H1 (cell line): ENCODE measurements around the gene TMEM255A. TPM values are rescaled to one million over a fixed set of nuclear protein-coding genes. Genes with fewer than 3 reads are reported as not detected.

Experiments used
- CTCF ChIA-PET: fragments of 300-600 bp; sonication (Branson Sonifier 250); formaldehyde crosslinking; loops from one replicate; lab custom pipeline; 2021; ENCODE audit not compliant: partially characterized antibody; lab: Charles Lee
- POLR2A ChIA-PET: fragments of 300-600 bp; sonication (Branson Sonifier 250); formaldehyde crosslinking; loops from one replicate; lab custom pipeline; 2021; ENCODE audit warnings: inconsistent platforms; ENCODE audit not compliant: partially characterized antibody; lab: Charles Lee
- DNase-seq, 2 experiments: peaks; one replicate each; pipeline versions ENCODE4 v3.0.0 to v3.0.0-alpha.2; 2010 to 2022; ENCODE audit warnings: low spot score in 2 of 2, low read depth in 1 of 2, mixed read lengths in 1 of 2
- FAIRE-seq: peaks from 2 replicates; lab custom pipeline; 2011; peaks lifted over from hg19 to GRCh38; lab: Jason Lieb, UNC
- H2AFZ ChIP-seq: 2 replicates; pipeline ENCODE4 v1.8.1; 2012; ENCODE audit warnings: low read length, inconsistent platforms
- H2AK5ac ChIP-seq: 2 replicates; pipeline ENCODE4 v1.6.1; 2013; ENCODE audit warnings: low read depth, low read length
- H2BK120ac ChIP-seq: replicated peaks from 2 replicates; pipeline ENCODE3; 2013; ENCODE audit warnings: low read depth, low read length, inconsistent platforms
- H2BK12ac ChIP-seq: 2 replicates; pipeline ENCODE4 v1.6.1; 2013; ENCODE audit warnings: low read depth, low read length
- H2BK15ac ChIP-seq: 2 replicates; pipeline ENCODE4 v1.6.1; 2013; ENCODE audit warnings: low read length
- H2BK20ac ChIP-seq: 2 replicates; pipeline ENCODE4 v1.6.1; 2013; ENCODE audit warnings: low read length
- H2BK5ac ChIP-seq: 2 replicates; pipeline ENCODE4 v1.6.1; 2013; ENCODE audit warnings: low read depth, low read length
- H3K14ac ChIP-seq: 2 replicates; pipeline ENCODE4 v1.6.1; 2013; ENCODE audit warnings: inconsistent platforms; ENCODE audit not compliant: insufficient read length
- H3K18ac ChIP-seq: 2 replicates; pipeline ENCODE4 v1.6.1; 2013; ENCODE audit warnings: low read length; ENCODE audit errors: extremely low read depth
- H3K23ac ChIP-seq: 2 replicates; pipeline ENCODE4 v1.6.1; 2013; ENCODE audit warnings: inconsistent platforms; ENCODE audit not compliant: insufficient read length
- H3K23me2 ChIP-seq: 2 replicates; pipeline ENCODE4 v1.6.1; 2013; ENCODE audit warnings: low read depth, low read length
- H3K27ac ChIP-seq: 2 replicates; pipeline ENCODE4 v1.6.1; 2011; ENCODE audit warnings: low read depth, low read length, inconsistent platforms
- H3K27me3 ChIP-seq, 4 experiments: replicated peaks in 1 of 4; 1 replicate in 1 of 4; 2 replicates in 3 of 4; pipeline versions ENCODE4 v1.6.1 to v1.8.1; 2011 to 2013; ENCODE audit warnings: low read length in 3 of 4, mild to moderate bottlenecking in 3 of 4, inconsistent platforms in 2 of 4, mixed read lengths in 2 of 4, moderate library complexity in 1 of 4; ENCODE audit not compliant: control insufficient read depth in 3 of 4, insufficient read depth in 3 of 4; ENCODE audit errors: extremely low read depth in 1 of 4
- H3K36me3 ChIP-seq, 4 experiments: 2 replicates each; pipeline versions ENCODE4 v1.6.1 to v1.8.1; 2011 to 2013; ENCODE audit warnings: mild to moderate bottlenecking in 4 of 4, low read length in 3 of 4, moderate library complexity in 2 of 4, control low read depth in 1 of 4, inconsistent platforms in 1 of 4; ENCODE audit not compliant: insufficient read depth in 4 of 4, control insufficient read depth in 2 of 4
- H3K4ac ChIP-seq: replicated peaks from 2 replicates; pipeline ENCODE3; 2013; ENCODE audit warnings: low read length, low read depth, mixed read lengths, inconsistent platforms; ENCODE audit not compliant: insufficient read length
- H3K4me1 ChIP-seq, 4 experiments: replicated peaks in 1 of 4; 1 replicate in 1 of 4; 2 replicates in 3 of 4; pipeline versions ENCODE4 v1.6.1 to v1.8.1; 2011 to 2013; ENCODE audit warnings: low read length in 3 of 4, inconsistent platforms in 2 of 4, mixed read lengths in 1 of 4; ENCODE audit not compliant: insufficient read depth in 4 of 4, control insufficient read depth in 3 of 4
- H3K4me2 ChIP-seq, 2 experiments: 2 replicates each; pipeline versions ENCODE4 v1.6.1 to v1.8.1; 2011 to 2013; ENCODE audit warnings: low read depth in 2 of 2, low read length in 2 of 2, control low read depth in 1 of 2, inconsistent platforms in 1 of 2, mild to moderate bottlenecking in 1 of 2; ENCODE audit not compliant: insufficient read depth in 1 of 2
- H3K4me3 ChIP-seq, 4 experiments: fragments of 200-600, 300-600 bp in 1 of 4; sonication (generic), shearing (Covaris generic), sonication (Bioruptor Twin) in 1 of 4; 2 replicates each; pipeline versions ENCODE4 v1.5.1 to v1.8.1; 2011 to 2016; ENCODE audit warnings: low read length in 4 of 4, low read depth in 3 of 4, control low read depth in 2 of 4, inconsistent platforms in 2 of 4, mild to moderate bottlenecking in 2 of 4, mixed read lengths in 1 of 4, moderate library complexity in 1 of 4; ENCODE audit not compliant: insufficient read depth in 2 of 4; ENCODE audit errors: extremely low read depth in 1 of 4
- H3K56ac ChIP-seq: replicated peaks from 2 replicates; pipeline ENCODE3; 2013; ENCODE audit warnings: low read depth, mild to moderate bottlenecking, mixed read lengths, low read length, inconsistent platforms; ENCODE audit not compliant: insufficient read length
- H3K79me1 ChIP-seq: 2 replicates; pipeline ENCODE4 v1.6.1; 2013; ENCODE audit warnings: low read depth, low read length, control low read depth
- H3K79me2 ChIP-seq, 2 experiments: 2 replicates each; pipeline versions ENCODE4 v1.6.1 to v1.8.1; 2012 to 2013; ENCODE audit warnings: low read length in 2 of 2, mild to moderate bottlenecking in 2 of 2, inconsistent platforms in 1 of 2; ENCODE audit not compliant: insufficient read depth in 2 of 2, control insufficient read depth in 1 of 2
- H3K9ac ChIP-seq, 4 experiments: replicated peaks in 1 of 4; 1 replicate in 1 of 4; 2 replicates in 3 of 4; pipeline versions ENCODE4 v1.6.1 to v1.8.1; 2011 to 2013; ENCODE audit warnings: low read depth in 3 of 4, low read length in 3 of 4, control low read depth in 2 of 4, mild to moderate bottlenecking in 2 of 4, moderate library complexity in 2 of 4, inconsistent platforms in 1 of 4; ENCODE audit errors: extremely low read depth in 1 of 4
- H3K9me3 ChIP-seq, 2 experiments: 2 replicates each; pipeline versions ENCODE4 v1.6.1 to v1.8.1; 2012 to 2013; ENCODE audit warnings: mild to moderate bottlenecking in 2 of 2, moderate library complexity in 2 of 2, control low read depth in 1 of 2, inconsistent platforms in 1 of 2, low read depth in 1 of 2, low read length in 1 of 2, mixed read lengths in 1 of 2; ENCODE audit not compliant: insufficient read depth in 2 of 2
- H4K20me1 ChIP-seq, 2 experiments: replicated peaks in 1 of 2; 2 replicates each; pipeline versions ENCODE3 to v1.8.1; 2011 to 2013; ENCODE audit warnings: inconsistent platforms in 2 of 2, low read length in 2 of 2, mild to moderate bottlenecking in 1 of 2; ENCODE audit not compliant: insufficient read depth in 2 of 2, control insufficient read depth in 1 of 2
- H4K5ac ChIP-seq: 2 replicates; pipeline ENCODE4 v1.6.1; 2013; ENCODE audit warnings: low read length, low read depth, mixed read lengths, inconsistent platforms; ENCODE audit not compliant: insufficient read length
- H4K8ac ChIP-seq: 2 replicates; pipeline ENCODE4 v1.8.0; 2013; ENCODE audit warnings: mild to moderate bottlenecking, moderate library complexity, low read length, inconsistent platforms; ENCODE audit not compliant: insufficient read depth; ENCODE audit errors: extremely low read depth
- H4K91ac ChIP-seq: replicated peaks from 2 replicates; pipeline ENCODE3; 2013; ENCODE audit warnings: low read length, mixed read lengths, inconsistent platforms; ENCODE audit not compliant: insufficient read length
- CEBPB ChIP-seq: IDR thresholded peaks from 2 replicates; pipeline ENCODE4 v1.6.1; 2012; ENCODE audit warnings: low read depth, low read length
- EGR1 ChIP-seq: IDR thresholded peaks from 2 replicates; pipeline ENCODE4 v1.6.1; 2011; ENCODE audit warnings: low read depth, low read length, borderline replicate concordance
- EP300 ChIP-seq, 2 experiments: IDR thresholded peaks; 1 replicate in 1 of 2; 2 replicates in 1 of 2; pipeline ENCODE4 v1.6.1; 2011 to 2012; ENCODE audit warnings: low read depth in 2 of 2, low read length in 2 of 2, mild to moderate bottlenecking in 2 of 2, borderline replicate concordance in 1 of 2, inconsistent platforms in 1 of 2, moderate library complexity in 1 of 2
- GABPA ChIP-seq: IDR thresholded peaks from 2 replicates; pipeline ENCODE4 v1.6.1; 2011; ENCODE audit warnings: mild to moderate bottlenecking, low read length, moderate library complexity, borderline replicate concordance; ENCODE audit not compliant: insufficient read depth
- HDAC6 ChIP-seq: IDR thresholded peaks from one replicate; pipeline ENCODE4 v1.7.1; 2012; ENCODE audit warnings: low read depth, mild to moderate bottlenecking, inconsistent platforms, low read length, moderate library complexity
- MAX ChIP-seq: IDR thresholded peaks from 2 replicates; pipeline ENCODE4 v1.6.1; 2012; ENCODE audit warnings: inconsistent platforms
- NRF1 ChIP-seq: IDR thresholded peaks from 2 replicates; pipeline ENCODE4 v1.6.1; 2011; ENCODE audit warnings: mild to moderate bottlenecking, low read depth, low read length, improper control_type of control experiment
- PHF8 ChIP-seq: fragments of 200-600 bp; sonication (generic); conservative IDR thresholded peaks from 2 replicates; pipeline ENCODE4 v1.7.1; 2012; ENCODE audit warnings: low read depth, mild to moderate bottlenecking, inconsistent platforms, low read length, moderate library complexity
- POLR2AphosphoS5 ChIP-seq: IDR thresholded peaks from 2 replicates; pipeline ENCODE4 v1.6.1; 2011; ENCODE audit warnings: low read depth, low read length
- SRF ChIP-seq: IDR thresholded peaks from 2 replicates; pipeline ENCODE4 v1.6.1; 2011; ENCODE audit warnings: mild to moderate bottlenecking, low read depth, low read length, moderate library complexity
- TAF7 ChIP-seq: optimal IDR thresholded peaks from 2 replicates; pipeline ENCODE3; 2011; ENCODE audit warnings: low read depth, mild to moderate bottlenecking, inconsistent platforms, low read length, moderate library complexity, borderline replicate concordance
- TBP ChIP-seq: IDR thresholded peaks from 2 replicates; pipeline ENCODE4 v1.6.1; 2011; ENCODE audit warnings: low read depth, low read length, improper control_type of control experiment
- WGBS, 2 experiments: shearing (Covaris generic) in 1 of 2; methylation state at CpG; one replicate each; pipeline versions ENCODE4 v1.1.6 to v1.1.7; 2013 to 2015; ENCODE audit warnings: low lambda C conversion rate in 2 of 2, mixed read lengths in 2 of 2, inconsistent platforms in 1 of 2, low coverage in 1 of 2, missing lambda C conversion rate in 1 of 2; ENCODE audit not compliant: insufficient replicate concordance in 2 of 2, insufficient coverage in 1 of 2, insufficient read length in 1 of 2; ENCODE audit errors: extremely low coverage in 1 of 2, missing lambda C conversion rate in 1 of 2; 5-methylcytosine and 5-hydroxymethylcytosine counted together
- polyA plus RNA-seq, 7 experiments: library from polyadenylated mRNA; depleted of rRNA in 3 of 7; stranded (reverse) in 5 of 7; unstranded in 2 of 7; fragments of >200 nt in 5 of 7; fragments of 200-250 nt in 2 of 7; gene quantifications; 1 replicate in 5 of 7; 2 replicates in 1 of 7; 4 replicates in 1 of 7; pipeline versions ENCODE4 v1.2.1 to v1.2.3, GENCODE V29; 2011 to 2013; ENCODE audit warnings: missing spikeins in 2 of 7, mixed read lengths in 2 of 7
- total RNA-seq: library from RNA; stranded (reverse); fragmentation: NEBNext Ultra II Directional; extraction: Animal tissue kit (Norgen Biotek cat#: 25700); gene quantifications from 2 replicates; pipeline ENCODE4 v1.2.1, GENCODE V29; 2021

TMEM255A gene
- total and polyA plus RNA-seq, 2 of the 8 experiments (the other 6 are each of a cell fraction or from before 2014, with no cell fraction given) = 0.73 to 2.3 TPM

GRCh38 chrX:120305531-120306141, 5.6 kb downstream of the TMEM255A start:
- H3K4ac ChIP-seq = no peak overlapping the region
- no peak overlapping the region for H2BK20ac ChIP-seq
- H2BK12ac ChIP-seq = no peak overlapping the region
- no peaks in the 10 kb centered on the region for H3K79me2 ChIP-seq
- no peak overlapping the region for H2AK5ac ChIP-seq
- no peak overlapping the region for H3K9ac ChIP-seq
- no peak for FAIRE-seq
- H3K4me1 ChIP-seq = peaks cover 0 to 6% (median 5%) of the 10 kb centered on the region in 4 experiments; a peak in 3 of 7 replicates
- 8% methylated on average over 4 of the region's 11 CpGs; no CpG with 5 or more reads in 1 of the 2 experiments for WGBS, 2 experiments
- no peak overlapping the region for H3K18ac ChIP-seq
- peak overlapping the region in 3 of 4 experiments; percentile 8 to 43 (median 13); a peak in 2 of 8 replicates for H3K4me3 ChIP-seq
- no peak overlapping the region for H2BK120ac ChIP-seq
- H4K8ac ChIP-seq = no peak overlapping the region
- H2BK15ac ChIP-seq = no peak overlapping the region
- H3K14ac ChIP-seq = no peak overlapping the region
- H4K20me1 ChIP-seq = no peaks in the 10 kb centered on the region
- H3K23me2 ChIP-seq = peaks cover 5% of the 10 kb centered on the region; the same call in 1 of the 2 replicates
- CTCF ChIA-PET = no interaction called here
- POLR2A ChIA-PET = no interaction called here
- H3K36me3 ChIP-seq = no peaks in the 10 kb centered on the region
- H3K9me3 ChIP-seq = no peaks in the 10 kb centered on the region
- H3K56ac ChIP-seq = no peak overlapping the region
- no peak for TF ChIP-seq NRF1
- TF ChIP-seq TAF7 = no peak
- no peak for TF ChIP-seq TBP
- TF ChIP-seq PHF8 = no peak
- no peak for TF ChIP-seq POLR2AphosphoS5
- no peak for TF ChIP-seq MAX
- no peak for TF ChIP-seq EP300 (IDR thresholded peaks at IDR 0.05; ENCODE audit: borderline replicate concordance in 1 of 2, low read depth in 2 of 2, low read length in 2 of 2)
- TF ChIP-seq GABPA = no peak
- no peak for TF ChIP-seq HDAC6
- TF ChIP-seq EGR1 = no peak
- no peak for TF ChIP-seq CEBPB
- TF ChIP-seq SRF = no peak
- TF ChIP-seq, all 59 proteins: peak for 0
- peaks cover 0 to 49% (median 30%) of the 10 kb centered on the region in 4 experiments; a peak in 5 of 7 replicates for H3K27me3 ChIP-seq
- no peaks in the 10 kb centered on the region for H3K79me1 ChIP-seq
- no peak overlapping the region for H4K91ac ChIP-seq
- H3K4me2 ChIP-seq = peak overlapping the region; percentile 57 to 60
- H2AFZ ChIP-seq = no peak overlapping the region
- H4K5ac ChIP-seq = no peak overlapping the region
- H3K27ac ChIP-seq = no peak overlapping the region
- no peak overlapping the region for H3K23ac ChIP-seq
- H2BK5ac ChIP-seq = no peak overlapping the region
- no peak for DNase-seq
